GM12878 (cell line): ENCODE measurements around the gene TTC31. TPM values are rescaled to one million over a fixed set of nuclear protein-coding genes. Genes with fewer than 3 reads are reported as not detected.

Experiments
- CTCF ChIP-seq, 3 experiments: IDR thresholded peaks in 2 of 3; conservative IDR thresholded peaks in 1 of 3; 2 replicates each; pipeline ENCODE4 v1.5.1; 2011; ENCODE audit warnings: low read depth in 3 of 3, low read length in 3 of 3, mild to moderate bottlenecking in 3 of 3, control low read depth in 2 of 3, moderate library complexity in 2 of 3, inconsistent platforms in 1 of 3, mixed read lengths in 1 of 3; ENCODE audit not compliant: control insufficient read depth in 2 of 3, insufficient read depth in 1 of 3; ENCODE audit errors: extremely low read depth in 1 of 3
- DPF2 ChIP-seq: fragments of 450-650 bp; IDR thresholded peaks from 2 replicates; pipeline ENCODE4 v1.6.1; 2017; ENCODE audit warnings: mild to moderate bottlenecking
- HDAC6 ChIP-seq: fragments of 200-600 bp; sonication (generic); IDR thresholded peaks from one replicate; pipeline ENCODE4 v1.8.0; 2017; ENCODE audit warnings: antibody characterized with exemption; ENCODE audit not compliant: unreplicated experiment
- IRF3 ChIP-seq: fragments of 450-650 bp; IDR thresholded peaks from 2 replicates; pipeline ENCODE4 v1.6.1; 2014; ENCODE audit warnings: mild to moderate bottlenecking
- KDM1A ChIP-seq: fragments of 200-600 bp; sonication (generic); IDR thresholded peaks from 2 replicates; pipeline ENCODE4 v1.6.1; 2016; ENCODE audit warnings: borderline replicate concordance
- KLF5 ChIP-seq: fragments of 450-650 bp; IDR thresholded peaks from 2 replicates; pipeline ENCODE4 v1.6.1; 2014; ENCODE audit warnings: mild to moderate bottlenecking; ENCODE audit not compliant: partially characterized antibody
- MTA2 ChIP-seq: fragments of 450-650 bp; IDR thresholded peaks from 2 replicates; pipeline ENCODE4 v1.6.1; 2016; ENCODE audit warnings: low read depth, mild to moderate bottlenecking, moderate library complexity
- NFIC ChIP-seq: IDR thresholded peaks from 2 replicates; pipeline ENCODE4 v1.6.1; 2012; ENCODE audit warnings: low read depth, mild to moderate bottlenecking, inconsistent platforms, low read length, moderate library complexity
- NFYA ChIP-seq: IDR thresholded peaks from 2 replicates; pipeline ENCODE4 v1.6.1; 2011; ENCODE audit warnings: low read depth, mild to moderate bottlenecking, low read length, improper control_type of control experiment, borderline replicate concordance
- NR2C2 ChIP-seq: IDR thresholded peaks from 2 replicates; pipeline ENCODE4 v1.6.1; 2011; ENCODE audit warnings: borderline replicate concordance, low read depth; ENCODE audit not compliant: control insufficient read depth, insufficient read length
- PAX8 ChIP-seq: fragments of 450-650 bp; IDR thresholded peaks from 2 replicates; pipeline ENCODE4 v1.6.1; 2017; ENCODE audit warnings: mild to moderate bottlenecking, moderate library complexity
- PKNOX1 ChIP-seq: fragments of 450-650 bp; IDR thresholded peaks from 2 replicates; pipeline ENCODE4 v1.6.1; 2016; ENCODE audit warnings: mild to moderate bottlenecking
- POLR2A ChIP-seq: IDR thresholded peaks from 2 replicates; pipeline ENCODE4 v1.6.1; 2011; ENCODE audit warnings: low read depth, mild to moderate bottlenecking, low read length
- POLR2AphosphoS2 ChIP-seq: IDR thresholded peaks from 2 replicates; pipeline ENCODE4 v1.6.1; 2011; ENCODE audit warnings: low read depth, mild to moderate bottlenecking, low read length, improper control_type of control experiment, moderate library complexity
- RELB ChIP-seq: fragments of 450-650 bp; IDR thresholded peaks from 2 replicates; pipeline ENCODE4 v1.6.1; 2017; ENCODE audit warnings: low read depth, mild to moderate bottlenecking, moderate library complexity
- SMC3 ChIP-seq: IDR thresholded peaks from 2 replicates; pipeline ENCODE4 v1.6.1; 2011; ENCODE audit warnings: low read length, improper control_type of control experiment, borderline replicate concordance
- SP1 ChIP-seq: IDR thresholded peaks from one replicate; pipeline ENCODE4 v1.6.1; 2011; ENCODE audit warnings: low read depth, low read length
- USF2 ChIP-seq: IDR thresholded peaks from 2 replicates; pipeline ENCODE4 v1.6.1; 2011; ENCODE audit warnings: low read depth, low read length, improper control_type of control experiment, borderline replicate concordance
- ZNF384 ChIP-seq: IDR thresholded peaks from 2 replicates; pipeline ENCODE4 v1.6.1; 2012; ENCODE audit warnings: low read depth, mild to moderate bottlenecking, low read length, improper control_type of control experiment, borderline replicate concordance
- ZNF687 ChIP-seq: fragments of 450-650 bp; IDR thresholded peaks from 2 replicates; pipeline ENCODE4 v1.6.1; 2017; ENCODE audit warnings: mild to moderate bottlenecking, moderate library complexity
- polyA plus RNA-seq, 11 experiments: library from polyadenylated mRNA; depleted of rRNA in 4 of 11; unstranded in 6 of 11; stranded (reverse) in 5 of 11; fragments of >200 nt; fragmentation: Nextera tagmentation in 4 of 11; fragmentation: Illumina TruSeq in 1 of 11; extraction: Ambion mirVana in 4 of 11; extraction: Trizol in 1 of 11; gene quantifications; 1 replicate in 1 of 11; 2 replicates in 10 of 11; pipeline versions ENCODE4 v1.2.1 to v1.2.3, GENCODE V29; 2011 to 2016; ENCODE audit warnings: inconsistent platforms in 2 of 11, missing spikeins in 2 of 11, low read depth in 1 of 11
- total RNA-seq, 4 experiments: library from RNA; depleted of rRNA in 3 of 4; stranded (reverse); fragments of >200 nt in 3 of 4; fragmentation: Illumina TruSeq in 1 of 4; extraction: Trizol in 1 of 4; gene quantifications; 2 replicates each; pipeline versions ENCODE4 v1.2.1 to v1.2.3, GENCODE V29; 2013 to 2021

TTC31 gene
- total and polyA plus RNA-seq, 10 of the 15 experiments (the other 5 are each of a cell fraction or from before 2014, with no cell fraction given): 6.5 to 34.9 (median 25.9) TPM

GRCh38 chr2:74457549-74458131 is 25.2 kb upstream of the TTC31 start (continued):
- no peak for TF ChIP-seq NFYA
- TF ChIP-seq RELB: peak; percentile 88
- TF ChIP-seq PAX8: no peak
- TF ChIP-seq POLR2A: peak; percentile 91
- no peak for TF ChIP-seq CTCF (IDR thresholded peaks at IDR 0.05 in 2 of 3, conservative IDR thresholded peaks at IDR 0.05 in 1 of 3; ENCODE audit: control insufficient read depth in 2 of 3, extremely low read depth in 1 of 3, insufficient read depth in 1 of 3, low read depth in 3 of 3, low read length in 3 of 3)
- no peak for TF ChIP-seq SMC3
- no peak for TF ChIP-seq POLR2AphosphoS2
- no peak for TF ChIP-seq HDAC6
- no peak for TF ChIP-seq KDM1A
- no peak for TF ChIP-seq NFIC
- peak; percentile 60; the same call in 1 of the 2 replicates for TF ChIP-seq MTA2
- no peak for TF ChIP-seq PKNOX1
- TF ChIP-seq ZNF687: peak; percentile 68; the same call in 1 of the 2 replicates
- no peak for TF ChIP-seq NR2C2
- TF ChIP-seq SP1: no peak
- no peak for TF ChIP-seq USF2
- TF ChIP-seq DPF2: no peak
- no peak for TF ChIP-seq ZNF384
- no peak for TF ChIP-seq KLF5
- TF ChIP-seq IRF3: no peak
